HG02938 (cell line): ENCODE measurements around the gene AUH.
A peak's percentile ranks its signal among the peaks of the same experiment; 100 is the strongest.
"Not testable (repeated sequence)": the region's sequence is repeated elsewhere in the genome, so short reads cannot be mapped to it uniquely, and the experiment has no call there.

Source experiments
- ATAC-seq: cut with Tn5 transposase; IDR thresholded peaks from one replicate; pipeline ENCODE4 v1.9.1; 2021; ENCODE audit warnings: mild to moderate bottlenecking, moderate library complexity; ENCODE audit not compliant: unreplicated experiment

The AUH gene

GRCh38 chr9:91361291-91362050 is at the start of gene AUH:
TSS of gene AUH (minus strand) at chr9:91361918. CDS start at chr9:91361889, 29 bp downstream.
- peak; percentile 73 for ATAC-seq

- no peak for ATAC-seq
Measured at GRCh38 chr9:91411096-91411771, 49.5 kb upstream of the AUH start.

GRCh38 chr9:91410161-91410560 is 48.4 kb upstream of the AUH start:
- ATAC-seq = no peak

- no peak for ATAC-seq
Measured at GRCh38 chr9:91408475-91408874, 46.8 kb upstream of the AUH start.

- ATAC-seq = no peak
Measured at GRCh38 chr9:91407580-91408318, 46.0 kb upstream of the AUH start.

GRCh38 chr9:91405343-91406077 is 43.8 kb upstream of the AUH start:
- ATAC-seq = no peak

- ATAC-seq = no peak
Measured at GRCh38 chr9:91403665-91404543, 42.2 kb upstream of the AUH start.

GRCh38 chr9:91398926-91399325 is 37.2 kb upstream of the AUH start:
- ATAC-seq = no peak

- no peak for ATAC-seq
Measured at GRCh38 chr9:91395553-91396471, 34.1 kb upstream of the AUH start.

- no peak for ATAC-seq
Measured at GRCh38 chr9:91395106-91395552, 33.4 kb upstream of the AUH start.

GRCh38 chr9:91393826-91394225 is 32.1 kb upstream of the AUH start:
- no peak for ATAC-seq

- no peak for ATAC-seq
Measured at GRCh38 chr9:91392435-91392834, 30.7 kb upstream of the AUH start.

- ATAC-seq = no peak
Measured at GRCh38 chr9:91391818-91392217, 30.1 kb upstream of the AUH start.

GRCh38 chr9:91391412-91391811 is 29.7 kb upstream of the AUH start:
- ATAC-seq = no peak

- ATAC-seq = not testable (repeated sequence)
Measured at GRCh38 chr9:91389686-91390085, 28.0 kb upstream of the AUH start.

- ATAC-seq = no peak
Measured at GRCh38 chr9:91386765-91387164, 25.0 kb upstream of the AUH start.

GRCh38 chr9:91384954-91385353 is 23.2 kb upstream of the AUH start:
- no peak for ATAC-seq

GRCh38 chr9:91383577-91383976 is 21.9 kb upstream of the AUH start:
- no peak for ATAC-seq

GRCh38 chr9:91382298-91382697 is 20.6 kb upstream of the AUH start:
- ATAC-seq = no peak
